ENCODE measurements around the gene PELI2. TPM values are rescaled to one million over a fixed set of nuclear protein-coding genes. Genes with fewer than 3 reads are reported as not detected.

Gene PELI2
- total RNA-seq, 2 donors from 2014 or later: 8.9 to 25.7 TPM

DNA sequence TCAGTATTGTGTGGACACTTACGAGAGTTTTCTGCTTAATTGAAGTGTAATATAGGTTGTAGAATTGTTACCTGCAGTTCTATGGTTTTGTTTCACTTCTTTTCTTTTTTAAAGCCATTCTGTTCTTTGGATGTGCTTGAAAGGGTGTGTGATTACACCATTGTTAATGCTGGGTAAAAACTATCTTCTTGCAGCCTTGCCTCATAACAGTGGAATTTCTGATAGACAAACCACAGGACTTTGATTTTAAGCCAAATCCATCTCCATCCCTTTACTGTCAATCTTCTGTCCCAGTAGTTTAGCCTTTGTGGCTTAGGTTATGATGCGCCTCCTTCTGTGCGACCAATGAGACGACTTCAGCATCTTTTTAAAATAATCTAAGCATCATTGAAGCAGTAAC, 182.3 kb downstream of the PELI2 start:
- H3K27ac ChIP-seq: no peak overlapping the region
- H3K27me3 ChIP-seq (replicated peaks; ENCODE audit: insufficient read depth): no peaks in the 10 kb centered on the region
- intact Hi-C loops (cut with DNase I): no loop called here
- no peak overlapping the region for H3K4me3 ChIP-seq
- no peak for DNase-seq (ENCODE audit: low spot score)
- H3K4me1 ChIP-seq (replicated peaks): no peaks in the 10 kb centered on the region
- 98% methylated on average over 4 of the region's 4 CpGs for WGBS
- TF ChIP-seq POLR2A (IDR thresholded peaks at IDR 0.05): no peak
- TF ChIP-seq POLR2AphosphoS5 (IDR thresholded peaks at IDR 0.05): no peak
- TF ChIP-seq, protein P1, sequence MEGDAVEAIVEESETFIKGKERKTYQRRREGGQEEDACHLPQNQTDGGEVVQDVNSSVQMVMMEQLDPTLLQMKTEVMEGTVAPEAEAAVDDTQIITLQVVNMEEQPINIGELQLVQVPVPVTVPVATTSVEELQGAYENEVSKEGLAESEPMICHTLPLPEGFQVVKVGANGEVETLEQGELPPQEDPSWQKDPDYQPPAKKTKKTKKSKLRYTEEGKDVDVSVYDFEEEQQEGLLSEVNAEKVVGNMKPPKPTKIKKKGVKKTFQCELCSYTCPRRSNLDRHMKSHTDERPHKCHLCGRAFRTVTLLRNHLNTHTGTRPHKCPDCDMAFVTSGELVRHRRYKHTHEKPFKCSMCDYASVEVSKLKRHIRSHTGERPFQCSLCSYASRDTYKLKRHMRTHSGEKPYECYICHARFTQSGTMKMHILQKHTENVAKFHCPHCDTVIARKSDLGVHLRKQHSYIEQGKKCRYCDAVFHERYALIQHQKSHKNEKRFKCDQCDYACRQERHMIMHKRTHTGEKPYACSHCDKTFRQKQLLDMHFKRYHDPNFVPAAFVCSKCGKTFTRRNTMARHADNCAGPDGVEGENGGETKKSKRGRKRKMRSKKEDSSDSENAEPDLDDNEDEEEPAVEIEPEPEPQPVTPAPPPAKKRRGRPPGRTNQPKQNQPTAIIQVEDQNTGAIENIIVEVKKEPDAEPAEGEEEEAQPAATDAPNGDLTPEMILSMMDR (IDR thresholded peaks at IDR 0.05): no peak
- no peaks in the 10 kb centered on the region for H3K9me3 ChIP-seq
- H3K36me3 ChIP-seq: no peaks in the 10 kb centered on the region

DNA sequence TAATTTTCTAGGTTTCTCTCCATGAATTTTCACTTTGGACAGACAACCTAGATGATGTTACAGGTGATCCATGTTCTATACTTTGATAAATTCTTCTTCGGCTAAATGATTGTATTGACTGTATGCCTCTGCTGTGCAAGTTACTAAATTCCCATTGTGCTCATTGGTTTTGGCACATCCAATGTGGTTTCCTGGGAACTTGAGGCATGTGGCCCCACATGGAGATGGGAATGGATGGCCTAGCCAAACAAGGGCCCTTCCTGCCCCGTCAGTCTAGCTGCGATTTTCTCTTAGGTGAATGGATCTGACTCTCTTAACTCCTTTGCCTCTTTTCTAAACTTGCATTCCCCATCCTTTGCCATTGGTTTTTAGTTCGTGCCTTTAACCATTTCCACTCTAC, 186.2 kb downstream of the PELI2 start:
- Histone ChIP-seq H3K27me3 (replicated peaks; ENCODE audit: insufficient read depth) (no peaks in the 10 kb centered on the region), H3K4me1 (replicated peaks) (no peaks in the 10 kb centered on the region), H3K9me3 (no peaks in the 10 kb centered on the region), H3K4me3 (no peak overlapping the region), H3K27ac (no peak overlapping the region), H3K36me3 (no peaks in the 10 kb centered on the region)
- no peak for TF ChIP-seq POLR2A (IDR thresholded peaks at IDR 0.05)
- TF ChIP-seq, protein P1 (IDR thresholded peaks at IDR 0.05): no peak
- no peak for TF ChIP-seq POLR2AphosphoS5 (IDR thresholded peaks at IDR 0.05)
- intact Hi-C loops (cut with DNase I): no loop called here
- no peak for DNase-seq (ENCODE audit: low spot score)
- 97% methylated on average over 4 of the region's 4 CpGs for WGBS

DNA sequence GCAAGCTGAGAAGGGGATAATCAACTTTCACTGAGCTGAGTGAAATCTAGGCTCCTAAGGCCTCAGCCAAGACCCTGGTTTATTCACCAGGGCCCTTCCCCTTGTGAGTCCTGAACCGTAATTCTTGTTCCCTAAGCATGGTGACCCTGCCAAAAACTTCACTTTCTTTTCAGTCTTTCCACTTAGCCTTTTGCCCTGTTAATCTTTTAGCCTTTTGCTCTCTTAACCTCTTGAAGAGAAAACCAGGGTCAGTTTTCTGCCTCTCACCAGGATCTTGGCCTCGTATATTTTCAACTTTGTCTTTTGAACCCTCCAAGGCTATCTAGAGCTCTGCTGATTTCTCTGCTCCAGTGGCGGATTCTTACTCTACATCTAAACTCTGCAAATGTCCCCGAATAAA, 191.0 kb downstream of the PELI2 start:
- intact Hi-C loops (cut with DNase I): no loop called here
- 90% methylated on average over 4 of the region's 4 CpGs for WGBS
- Histone ChIP-seq H3K36me3 (no peaks in the 10 kb centered on the region), H3K4me3 (no peak overlapping the region), H3K27ac (no peak overlapping the region), H3K9me3 (no peaks in the 10 kb centered on the region), H3K4me1 (replicated peaks) (no peaks in the 10 kb centered on the region), H3K27me3 (replicated peaks; ENCODE audit: insufficient read depth) (no peaks in the 10 kb centered on the region)
- TF ChIP-seq POLR2AphosphoS5 (IDR thresholded peaks at IDR 0.05): no peak
- TF ChIP-seq, protein P1 (IDR thresholded peaks at IDR 0.05): no peak
- TF ChIP-seq POLR2A (IDR thresholded peaks at IDR 0.05): no peak
- no peak for DNase-seq (ENCODE audit: low spot score)

DNA sequence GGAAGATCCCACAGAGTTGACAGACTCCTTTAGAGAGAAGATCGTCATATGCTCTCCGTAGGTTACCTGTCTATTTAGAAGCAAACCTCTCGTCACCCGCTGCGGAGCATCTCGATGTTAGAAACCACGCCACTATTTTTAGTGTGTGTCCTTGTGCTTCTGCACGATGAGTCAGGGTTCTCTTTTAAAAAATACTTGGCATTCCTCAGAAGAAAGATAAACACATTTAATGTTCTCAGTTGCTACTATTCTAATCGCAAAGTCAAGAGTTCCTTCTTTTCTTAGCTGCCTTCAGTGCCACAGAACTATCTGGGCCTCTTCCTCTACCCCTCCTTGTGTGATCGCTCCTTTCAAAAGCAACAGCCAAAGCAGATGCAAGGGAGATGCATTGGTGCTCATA, 192.4 kb downstream of the PELI2 start:
- no peak overlapping the region for H3K27ac ChIP-seq
- H3K27me3 ChIP-seq (replicated peaks; ENCODE audit: insufficient read depth): no peaks in the 10 kb centered on the region
- intact Hi-C loops (cut with DNase I): no loop called here
- H3K9me3 ChIP-seq: no peaks in the 10 kb centered on the region
- no peak overlapping the region for H3K4me3 ChIP-seq
- WGBS: 60% methylated on average over 10 of the region's 10 CpGs
- no peaks in the 10 kb centered on the region for H3K36me3 ChIP-seq
- DNase-seq (ENCODE audit: low spot score): no peak
- TF ChIP-seq POLR2A (IDR thresholded peaks at IDR 0.05) (no peak), POLR2AphosphoS5 (IDR thresholded peaks at IDR 0.05) (no peak)
- TF ChIP-seq, protein P1 (IDR thresholded peaks at IDR 0.05): no peak
- H3K4me1 ChIP-seq (replicated peaks): no peaks in the 10 kb centered on the region

DNA sequence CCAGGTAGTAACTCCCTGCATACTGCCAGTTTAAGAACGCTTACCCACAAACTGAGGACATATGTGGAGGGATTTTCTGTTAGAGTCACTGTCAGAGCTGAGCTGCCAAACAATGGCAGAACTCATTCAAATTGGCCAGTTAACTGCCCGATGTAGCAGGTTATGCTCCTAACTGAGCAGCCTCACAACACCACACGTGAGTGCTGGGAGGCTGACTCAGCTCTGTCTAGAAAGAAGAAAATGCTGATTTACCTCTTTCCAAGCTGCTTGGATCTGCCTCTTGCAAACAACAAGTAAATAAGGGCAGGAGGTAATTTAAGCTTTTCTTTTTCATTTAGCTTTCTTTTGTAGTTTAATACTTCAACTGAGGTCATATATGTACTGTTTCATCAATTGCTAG, 195.6 kb downstream of the PELI2 start:
- H3K4me3 ChIP-seq: no peak overlapping the region
- TF ChIP-seq, protein P1 (IDR thresholded peaks at IDR 0.05): no peak
- TF ChIP-seq POLR2AphosphoS5 (IDR thresholded peaks at IDR 0.05) (no peak), POLR2A (IDR thresholded peaks at IDR 0.05) (no peak)
- H3K9me3 ChIP-seq: no peaks in the 10 kb centered on the region
- no peaks in the 10 kb centered on the region for H3K36me3 ChIP-seq
- DNase-seq (ENCODE audit: low spot score): no peak
- no peak overlapping the region for H3K27ac ChIP-seq
- 86% methylated on average over 3 of the region's 3 CpGs for WGBS
- intact Hi-C loops (cut with DNase I): no loop called here
- no peaks in the 10 kb centered on the region for H3K27me3 ChIP-seq (replicated peaks; ENCODE audit: insufficient read depth)
- H3K4me1 ChIP-seq (replicated peaks): no peaks in the 10 kb centered on the region

All from prostate gland (tissue), 2 donors.